Measurements from ENCODE around the gene NT5DC4.
"Not testable (repeated sequence)": the region's sequence is repeated elsewhere in the genome, so short reads cannot be mapped to it uniquely, and the experiment has no call there.

- not testable (repeated sequence) for TF ChIP-seq POLR2AphosphoS5 (IDR thresholded peaks at IDR 0.05; ENCODE audit: low read depth, low read length); CTCF (IDR thresholded peaks at IDR 0.05)
Measured at GRCh38 chr2:112716094-112716493, 4.7 kb upstream of the NT5DC4 start.

Measured in Panc1 (cell line).